ENCODE results near the gene SETD1A. TPM values are rescaled to one million over a fixed set of nuclear protein-coding genes. Genes with fewer than 3 reads are reported as not detected.
A peak's percentile ranks its signal among the peaks of the same experiment; 100 is the strongest.

SETD1A gene
- total RNA-seq, 1 experiment from 2014 or later: 15.8 TPM

DNA sequence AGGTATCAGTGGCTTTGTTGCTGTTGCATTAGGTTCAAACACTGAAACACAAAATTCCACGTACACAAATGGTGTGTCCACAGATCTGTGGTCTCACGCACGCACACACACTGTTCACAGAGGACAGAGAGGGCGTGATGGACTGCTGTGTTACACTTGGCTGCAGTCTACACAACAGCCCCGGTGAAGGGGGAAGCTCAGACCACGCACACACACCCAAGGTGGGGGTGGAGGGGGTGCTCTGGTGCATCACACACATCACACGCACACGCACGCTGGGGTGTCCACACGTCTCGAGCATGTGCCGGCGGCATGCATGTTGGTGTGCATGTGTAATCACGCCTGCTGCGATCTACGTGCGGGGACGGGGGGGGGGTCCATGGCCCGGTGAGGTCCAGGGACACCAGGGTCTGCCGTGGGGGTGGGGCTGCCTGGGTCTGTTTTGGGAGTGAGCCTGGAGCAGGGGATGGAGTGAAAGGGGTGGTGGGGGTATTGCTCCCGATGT, 34.8 kb downstream of the SETD1A start:
- no peak overlapping the region for H3K27ac Mint-ChIP-seq (ENCODE audit: low read depth, unreplicated experiment)
- H3K9me3 Mint-ChIP-seq (ENCODE audit: unreplicated experiment): no peaks in the 10 kb centered on the region
- no TSS peak for BruUV-seq (replicated peaks)
- POLR2A ChIA-PET: no interaction called here
- no peak for TF ChIP-seq CTCF (IDR thresholded peaks at IDR 0.05; ENCODE audit: unreplicated experiment)
- intact Hi-C loops (cut with micrococcal nuclease): no loop called here
- H3K4me1 Mint-ChIP-seq (ENCODE audit: insufficient read depth, unreplicated experiment): peaks cover 5% of the 10 kb centered on the region
- H3K4me3 Mint-ChIP-seq (ENCODE audit: unreplicated experiment): no peak overlapping the region
- DNase-seq (ENCODE audit: unreplicated experiment): no peak
- CTCF ChIA-PET: no interaction called here
- H3K27me3 Mint-ChIP-seq (ENCODE audit: insufficient read depth, unreplicated experiment): no peaks in the 10 kb centered on the region
- H3K36me3 Mint-ChIP-seq (ENCODE audit: insufficient read depth, unreplicated experiment): no peaks in the 10 kb centered on the region

- intact Hi-C loops (cut with micrococcal nuclease): no loop called here
- no TSS peak for BruUV-seq (replicated peaks)
- POLR2A ChIA-PET: no interaction called here
- CTCF ChIA-PET: interaction anchor here (0.7 to 4.6 kb wide), 2 partner anchors 9 to 75 kb away, joined by 3 to 43 read pairs; partner anchors contain the start of gene HSD3B7
- Mint-ChIP-seq H3K27me3 (ENCODE audit: insufficient read depth, unreplicated experiment) (no peaks in the 10 kb centered on the region), H3K4me1 (ENCODE audit: insufficient read depth, unreplicated experiment) (peaks cover 8% of the 10 kb centered on the region), H3K36me3 (ENCODE audit: insufficient read depth, unreplicated experiment) (no peaks in the 10 kb centered on the region), H3K4me3 (ENCODE audit: unreplicated experiment) (no peak overlapping the region), H3K9me3 (ENCODE audit: unreplicated experiment) (no peaks in the 10 kb centered on the region), H3K27ac (ENCODE audit: low read depth, unreplicated experiment) (no peak overlapping the region)
- no peak for TF ChIP-seq CTCF (IDR thresholded peaks at IDR 0.05; ENCODE audit: unreplicated experiment)
- no peak for DNase-seq (ENCODE audit: unreplicated experiment)
These were observed 35.6 kb downstream of the SETD1A start for GRCh38 chr16:30992931-30993816.

GRCh38 chr16:30995927-30996323, 38.4 kb downstream of the SETD1A start:
- Mint-ChIP-seq H3K27me3 (ENCODE audit: insufficient read depth, unreplicated experiment) (no peaks in the 10 kb centered on the region), H3K36me3 (ENCODE audit: insufficient read depth, unreplicated experiment) (no peaks in the 10 kb centered on the region), H3K9me3 (ENCODE audit: unreplicated experiment) (no peaks in the 10 kb centered on the region), H3K4me3 (ENCODE audit: unreplicated experiment) (peak overlapping the region; percentile 78), H3K4me1 (ENCODE audit: insufficient read depth, unreplicated experiment) (peaks cover 11% of the 10 kb centered on the region), H3K27ac (ENCODE audit: low read depth, unreplicated experiment) (no peak overlapping the region)
- no peak for DNase-seq (ENCODE audit: unreplicated experiment)
- no TSS peak for BruUV-seq (replicated peaks)
- ChIA-PET CTCF (interaction anchor here (4.6 kb wide), 1 partner anchor 12 kb away, joined by 43 read pairs; the partner anchor contains the start of gene HSD3B7), POLR2A (interaction anchor here (1.4 kb wide), 1 partner anchor 146 kb away, joined by 3 read pairs; no protein-coding TSS in a partner anchor)
- intact Hi-C loops (cut with micrococcal nuclease): loop anchor here (2.0 to 5.0 kb wide), 2 partner anchors 36 to 77 kb away; partner anchors contain the start of gene STX4
- no peak for TF ChIP-seq CTCF (IDR thresholded peaks at IDR 0.05; ENCODE audit: unreplicated experiment)

DNA sequence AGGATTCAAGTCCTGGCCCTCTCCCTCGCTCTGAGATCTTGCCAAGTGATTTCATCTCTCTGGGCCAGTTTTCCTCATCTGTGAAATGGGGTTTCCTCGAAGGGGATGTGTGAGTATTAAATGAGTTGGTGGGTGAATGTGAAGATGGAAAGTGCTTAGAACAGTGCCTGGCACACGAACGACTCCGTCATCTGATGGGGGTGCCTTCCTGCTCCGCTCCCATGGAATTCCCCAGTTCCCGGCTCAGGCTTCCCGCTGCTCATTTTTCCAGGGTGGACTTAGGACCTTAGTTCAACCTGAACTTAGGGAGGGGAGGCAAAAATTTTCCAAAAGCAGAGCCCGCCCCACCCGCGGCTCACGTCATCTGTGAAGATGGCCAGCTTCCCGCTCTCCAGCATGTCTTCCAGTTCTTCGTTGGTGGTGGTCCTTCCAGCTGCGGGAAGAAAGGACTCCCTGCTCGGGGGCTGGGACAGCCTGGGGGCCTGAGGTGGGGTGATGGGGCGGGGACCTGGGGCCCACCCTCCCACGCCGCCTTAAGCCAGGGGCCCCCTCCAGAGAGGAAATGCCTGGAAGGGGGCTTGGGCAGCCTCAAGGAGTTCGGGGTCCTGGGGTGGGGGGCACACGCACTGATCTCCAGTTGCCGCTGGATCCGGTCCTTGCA, 38.9 kb downstream of the SETD1A start:
- BruUV-seq (replicated peaks): no TSS peak
- H3K36me3 Mint-ChIP-seq (ENCODE audit: insufficient read depth, unreplicated experiment): no peaks in the 10 kb centered on the region
- POLR2A ChIA-PET: interaction anchor here (0.9 to 1.4 kb wide), 3 partner anchors 37 to 145 kb away, joined by 3 to 9 read pairs (median 3); partner anchors contain the start of genes STX4, ZNF646 and ZNF668
- H3K27ac Mint-ChIP-seq (ENCODE audit: low read depth, unreplicated experiment): peak overlapping the region; percentile 42
- TF ChIP-seq CTCF (IDR thresholded peaks at IDR 0.05; ENCODE audit: unreplicated experiment): no peak
- H3K4me1 Mint-ChIP-seq (ENCODE audit: insufficient read depth, unreplicated experiment): peaks cover 11% of the 10 kb centered on the region
- intact Hi-C loops (cut with micrococcal nuclease): loop anchor here (2.0 to 5.0 kb wide), 2 partner anchors 36 to 76 kb away; partner anchors contain the start of gene STX4
- no peak for DNase-seq (ENCODE audit: unreplicated experiment)
- no peaks in the 10 kb centered on the region for H3K27me3 Mint-ChIP-seq (ENCODE audit: insufficient read depth, unreplicated experiment)
- peak overlapping the region; percentile 78 for H3K4me3 Mint-ChIP-seq (ENCODE audit: unreplicated experiment)
- CTCF ChIA-PET: interaction anchor here (4.6 kb wide), 1 partner anchor 12 kb away, joined by 43 read pairs; the partner anchor contains the start of gene HSD3B7
- no peaks in the 10 kb centered on the region for H3K9me3 Mint-ChIP-seq (ENCODE audit: unreplicated experiment)

Measured in MCF 10A (cell line).